NCI-H2227 (cell line): ENCODE measurements around the gene PGLYRP1.

ENCODE experiments used
- DNase-seq: peaks from one replicate; lab custom pipeline; 2025; ENCODE audit not compliant: unreplicated experiment; lab: John Stamatoyannopoulos, UW

The PGLYRP1 gene

DNA sequence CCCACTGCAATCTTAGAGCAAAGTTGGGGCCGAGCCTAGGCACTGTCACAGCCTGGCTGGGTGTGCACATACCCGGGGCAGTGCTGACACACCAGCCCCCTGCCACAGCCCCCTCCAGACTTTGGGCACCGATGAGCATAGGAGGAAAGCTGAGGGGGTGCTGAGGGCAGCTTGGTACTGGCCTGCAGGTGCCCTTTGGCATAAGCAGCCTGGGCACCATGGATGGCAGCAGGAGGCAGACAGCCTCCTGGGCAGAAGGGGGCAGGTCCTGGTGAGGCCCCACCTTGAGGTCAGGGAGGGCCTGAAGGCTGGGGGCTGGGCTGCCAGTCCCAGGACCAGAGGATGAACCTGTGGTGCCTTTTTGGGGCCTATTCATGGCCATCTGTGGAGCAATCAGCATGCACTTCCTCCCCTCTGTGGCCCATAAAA lies 9.8 kb upstream of the PGLYRP1 start:
- no peak for DNase-seq

DNA sequence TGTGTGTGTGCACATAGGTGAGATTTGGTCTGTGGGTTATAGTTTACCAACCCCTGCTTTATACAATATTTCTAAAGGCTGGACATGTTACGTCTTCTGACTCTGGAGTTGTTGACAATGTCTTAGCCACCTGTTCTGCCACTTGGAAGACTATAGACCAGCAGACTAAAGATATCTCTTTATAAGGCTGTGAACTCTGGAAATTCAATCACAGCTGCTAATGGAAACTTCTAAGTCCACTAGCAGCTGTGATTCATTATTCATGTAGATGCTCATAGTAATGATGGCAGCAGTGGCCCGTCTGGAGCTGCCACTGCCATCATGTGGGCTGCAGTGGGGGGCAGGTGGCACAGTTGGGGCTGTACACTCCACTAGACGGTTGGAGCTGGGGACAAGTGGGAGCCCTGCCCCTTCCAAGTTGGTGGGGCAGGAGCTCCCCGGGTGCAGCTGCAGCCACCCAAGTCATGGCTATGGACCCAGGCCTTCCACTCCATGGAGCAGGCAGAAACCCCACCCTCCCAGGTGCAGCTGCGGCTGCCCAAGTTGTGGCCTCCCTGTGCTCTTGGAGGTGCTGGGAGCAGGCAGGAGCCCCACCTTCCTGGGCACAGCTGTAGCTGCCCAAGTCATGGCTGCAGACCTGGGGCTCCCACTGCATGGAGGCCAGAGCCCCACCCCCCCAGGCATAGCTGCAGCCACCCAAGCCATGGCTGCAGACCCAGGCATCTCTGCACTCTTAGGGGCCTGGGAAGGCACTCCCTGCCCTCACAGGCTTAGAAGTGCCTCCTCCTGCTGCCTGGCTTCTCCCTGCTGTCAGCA lies 9.1 kb upstream of the PGLYRP1 start:
- no peak for DNase-seq

DNA sequence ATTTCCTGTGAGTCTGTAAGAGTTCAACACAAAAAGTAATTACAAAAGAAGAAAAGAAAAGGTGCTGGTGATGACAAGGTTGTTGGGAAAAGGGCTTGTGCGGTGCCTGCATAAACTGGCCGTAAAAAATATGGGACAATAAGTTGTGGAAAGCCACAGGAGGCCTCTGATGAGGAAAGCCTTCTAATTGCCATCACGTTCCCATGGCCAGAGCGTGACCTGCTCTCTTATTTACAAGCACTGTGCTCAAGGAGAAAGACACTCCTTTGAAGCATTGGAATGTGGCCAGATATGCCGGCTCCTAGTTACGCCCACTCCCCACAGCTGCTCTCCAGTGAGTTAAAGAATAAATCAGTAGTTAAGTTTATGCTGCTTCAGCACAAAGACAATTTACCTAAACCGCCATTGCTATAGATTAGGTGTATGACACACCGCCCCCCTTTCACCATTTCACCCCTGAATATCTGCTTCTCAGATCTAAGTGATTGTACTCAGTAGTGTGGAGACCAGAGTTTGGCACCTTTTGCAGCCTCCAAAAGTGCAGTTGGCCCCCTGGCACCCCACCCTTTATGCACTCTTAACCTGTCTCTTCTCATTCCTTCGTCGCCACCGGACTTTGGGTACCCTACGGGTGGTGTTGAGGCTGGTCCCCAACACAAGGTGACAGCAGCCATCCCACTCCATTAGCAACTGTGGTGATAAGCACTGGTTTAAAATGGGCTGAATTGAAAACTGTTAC lies 8.1 kb upstream of the PGLYRP1 start:
- no peak for DNase-seq

- DNase-seq, result no peak
Observed at GRCh38 chr19:46025835-46026234, 3.0 kb upstream of the PGLYRP1 start.

DNA sequence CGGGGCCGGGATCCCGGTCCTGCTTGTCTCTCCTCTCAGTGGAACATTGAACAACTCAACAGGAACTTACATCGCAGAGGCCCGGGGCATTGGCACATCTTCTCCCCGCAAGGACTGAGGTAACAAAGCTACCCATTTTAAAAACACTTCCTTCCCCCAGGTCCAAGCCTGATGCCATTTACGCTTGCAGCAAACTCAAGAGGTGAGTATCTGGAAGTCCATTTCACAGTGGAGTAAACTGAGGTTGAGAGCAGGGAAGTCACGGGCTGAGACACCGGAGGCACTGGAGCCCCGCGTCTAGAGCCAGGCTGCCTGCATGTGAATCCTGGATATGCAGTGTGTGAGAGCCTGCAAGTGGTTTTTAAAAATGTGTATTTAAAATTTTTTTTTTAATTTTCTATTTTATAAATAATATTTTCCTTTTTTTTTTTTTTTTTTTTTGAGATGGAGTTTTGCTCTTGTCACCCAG lies 492 bp upstream of the PGLYRP1 start:
- no peak for DNase-seq

- no peak for DNase-seq
Observed at GRCh38 chr19:46022061-46022430, 807 bp downstream of the PGLYRP1 start.

DNA sequence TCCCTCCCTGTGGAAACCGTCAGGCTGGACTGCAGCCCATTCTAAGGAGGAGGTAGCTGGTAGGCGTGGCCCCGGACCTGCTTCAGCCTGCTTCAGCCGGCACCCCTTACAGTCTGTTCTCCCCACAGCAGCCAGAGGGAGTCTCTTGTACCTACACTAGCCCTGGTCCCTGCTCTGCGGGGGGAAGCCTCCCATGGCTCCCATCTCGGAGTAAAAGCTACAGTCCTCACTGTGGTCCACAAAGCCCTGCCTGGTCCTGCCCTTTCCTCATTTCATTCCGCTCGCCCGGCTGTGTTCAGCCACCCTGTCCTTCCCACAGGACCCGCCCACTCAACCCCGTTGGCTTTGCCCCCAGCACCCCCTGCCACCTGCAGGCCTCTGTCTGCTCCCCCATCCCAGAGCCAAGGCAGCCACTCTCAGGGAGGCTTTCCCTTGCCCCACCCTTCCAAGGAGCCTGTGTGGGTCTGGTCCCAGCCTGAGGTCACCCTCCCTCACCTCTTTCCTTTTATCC lies 1.3 kb downstream of the PGLYRP1 start:
- DNase-seq, result no peak

GRCh38 chr19:46020819-46021125 lies 2.1 kb downstream of the PGLYRP1 start:
- no peak for DNase-seq

- no peak for DNase-seq
Observed at GRCh38 chr19:46019270-46019669, 3.6 kb downstream of the PGLYRP1 start.

- DNase-seq, result no peak
Observed at GRCh38 chr19:46018729-46019251, 4.1 kb downstream of the PGLYRP1 start.

DNA sequence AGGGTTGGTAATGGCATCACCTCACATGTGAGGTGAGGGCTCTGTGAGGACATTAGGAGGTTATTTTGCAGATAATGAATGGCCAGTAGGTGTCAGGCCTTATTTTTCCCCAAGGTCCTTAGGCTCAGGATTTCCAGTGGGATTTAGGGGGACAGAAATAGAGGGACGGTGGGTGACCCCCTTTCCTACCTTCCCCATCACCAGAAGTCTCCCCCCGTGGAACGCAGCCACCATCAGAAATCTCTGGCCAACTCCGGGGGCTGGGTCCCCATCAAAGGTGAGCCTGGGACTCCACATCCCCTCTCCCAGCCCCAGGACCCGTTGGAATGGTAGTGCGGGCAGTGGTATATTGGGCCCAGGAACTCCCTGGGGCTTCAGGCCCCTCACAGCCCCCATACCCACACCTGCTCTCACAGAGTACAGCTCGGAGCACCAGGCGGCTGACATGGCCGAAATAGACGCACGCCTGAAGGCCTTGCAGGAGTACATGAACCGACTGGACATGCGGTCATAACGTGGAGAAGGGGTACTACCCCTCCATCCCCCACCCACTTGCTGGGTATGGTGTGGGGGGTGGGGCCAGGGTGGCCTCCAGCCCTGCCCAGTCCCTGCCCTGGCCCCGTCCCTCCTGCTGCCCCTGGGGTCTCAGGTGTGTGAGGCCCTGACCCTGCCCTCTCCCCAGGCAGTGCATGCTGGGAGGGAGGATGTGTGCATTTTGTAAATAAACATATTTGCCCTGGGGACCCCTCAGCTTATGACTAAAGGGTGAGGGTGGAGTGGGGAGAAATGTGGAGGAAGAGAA lies 4.8 kb downstream of the PGLYRP1 start:
- DNase-seq, result no peak

- no peak for DNase-seq
Observed at GRCh38 chr19:46017095-46017429, 5.8 kb downstream of the PGLYRP1 start.

GRCh38 chr19:46016426-46017094 lies 6.3 kb downstream of the PGLYRP1 start:
- peak; percentile 84 for DNase-seq

GRCh38 chr19:46015687-46016425 lies 7.0 kb downstream of the PGLYRP1 start:
- peak; percentile 28 for DNase-seq

GRCh38 chr19:46014941-46015686 lies 7.7 kb downstream of the PGLYRP1 start:
- DNase-seq, result peak; percentile 84

GRCh38 chr19:46014534-46014933 lies 8.3 kb downstream of the PGLYRP1 start:
- DNase-seq, result peak; percentile 28

DNA sequence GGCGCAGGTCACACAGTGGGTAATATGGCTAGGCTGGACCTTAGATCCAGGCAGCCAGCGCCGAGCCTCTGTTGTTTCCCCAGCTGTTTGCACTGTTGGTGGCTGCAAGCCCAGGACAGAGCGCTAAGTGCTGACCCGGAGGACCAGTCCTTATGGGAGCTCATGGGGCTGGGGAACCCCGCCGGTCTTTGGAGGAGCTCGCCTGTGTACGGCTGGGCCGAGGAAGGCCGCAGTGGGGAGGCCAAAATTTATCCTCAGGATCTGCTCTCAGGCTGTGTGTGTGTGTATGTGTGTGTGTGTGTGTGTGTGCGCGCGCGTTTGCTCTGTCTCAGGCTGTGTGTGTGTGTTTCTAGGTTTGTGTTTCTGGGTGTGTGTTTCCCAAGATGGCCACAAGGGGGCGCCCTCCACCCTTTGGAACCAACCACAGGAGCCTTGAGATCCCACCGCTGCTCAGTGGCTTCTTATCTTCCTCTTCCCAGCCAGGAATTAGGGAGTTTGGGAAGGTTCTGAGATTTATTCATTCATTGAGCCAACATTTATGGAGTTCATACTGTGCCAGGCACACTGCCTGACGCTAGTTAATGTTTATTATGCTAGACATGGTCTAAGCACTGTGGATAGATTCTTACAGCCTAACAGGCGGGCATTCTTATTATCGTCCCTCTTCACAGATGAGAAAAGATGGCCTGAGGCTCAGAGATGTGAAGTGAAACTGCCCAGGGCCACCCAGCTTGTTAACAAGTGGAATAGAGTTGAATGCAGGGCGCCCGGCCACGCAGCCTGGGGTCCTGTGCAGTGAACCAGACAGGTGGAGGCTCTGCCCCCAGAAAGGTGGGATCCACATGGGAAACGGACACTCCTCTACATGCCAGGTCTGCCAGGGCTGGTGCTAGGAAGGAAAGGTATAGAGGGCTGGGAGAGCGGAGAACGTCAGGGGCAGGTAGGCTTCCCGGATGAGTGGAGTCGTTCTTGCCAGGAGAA lies 13.0 kb downstream of the PGLYRP1 start:
- peak; percentile 79 for DNase-seq

- no peak for DNase-seq
Observed at GRCh38 chr19:46006411-46006810, 16.4 kb downstream of the PGLYRP1 start.
